Panc1 (cell line): ENCODE results near the gene SIGLEC8.

Source experiments
- CTCF ChIP-seq: fragments of 450-650 bp; IDR thresholded peaks from 2 replicates; pipeline ENCODE4 v1.5.1; 2017; ENCODE audit warnings: mild to moderate bottlenecking
- POLR2AphosphoS5 ChIP-seq: IDR thresholded peaks from 2 replicates; pipeline ENCODE4 v1.6.1; 2012; ENCODE audit warnings: mild to moderate bottlenecking, low read depth, low read length, moderate library complexity
- SIN3A ChIP-seq: IDR thresholded peaks from 2 replicates; pipeline ENCODE4 v1.6.1; 2012; ENCODE audit warnings: low read depth, mild to moderate bottlenecking, low read length, moderate library complexity, borderline replicate concordance; ENCODE audit not compliant: insufficient read depth
- TCF7L2 ChIP-seq: IDR thresholded peaks from 2 replicates; pipeline ENCODE4 v1.6.1; 2011; ENCODE audit warnings: mild to moderate bottlenecking, low read depth, low read length, inconsistent platforms

- TF ChIP-seq CTCF (no peak), SIN3A (no peak), TCF7L2 (no peak), POLR2AphosphoS5 (no peak)
Measured at GRCh38 chr19:51469162-51469561, 10.9 kb upstream of the SIGLEC8 start.
